CD4-positive, alpha-beta T cell treated with Interleukin-21 for 1 hour (primary cell): Measurements from ENCODE around the gene MRM2.

Experiments used
- DNase-seq: peaks from one replicate; pipeline ENCODE4 v3.0.0-alpha.2; 2020

MRM2 gene

DNA sequence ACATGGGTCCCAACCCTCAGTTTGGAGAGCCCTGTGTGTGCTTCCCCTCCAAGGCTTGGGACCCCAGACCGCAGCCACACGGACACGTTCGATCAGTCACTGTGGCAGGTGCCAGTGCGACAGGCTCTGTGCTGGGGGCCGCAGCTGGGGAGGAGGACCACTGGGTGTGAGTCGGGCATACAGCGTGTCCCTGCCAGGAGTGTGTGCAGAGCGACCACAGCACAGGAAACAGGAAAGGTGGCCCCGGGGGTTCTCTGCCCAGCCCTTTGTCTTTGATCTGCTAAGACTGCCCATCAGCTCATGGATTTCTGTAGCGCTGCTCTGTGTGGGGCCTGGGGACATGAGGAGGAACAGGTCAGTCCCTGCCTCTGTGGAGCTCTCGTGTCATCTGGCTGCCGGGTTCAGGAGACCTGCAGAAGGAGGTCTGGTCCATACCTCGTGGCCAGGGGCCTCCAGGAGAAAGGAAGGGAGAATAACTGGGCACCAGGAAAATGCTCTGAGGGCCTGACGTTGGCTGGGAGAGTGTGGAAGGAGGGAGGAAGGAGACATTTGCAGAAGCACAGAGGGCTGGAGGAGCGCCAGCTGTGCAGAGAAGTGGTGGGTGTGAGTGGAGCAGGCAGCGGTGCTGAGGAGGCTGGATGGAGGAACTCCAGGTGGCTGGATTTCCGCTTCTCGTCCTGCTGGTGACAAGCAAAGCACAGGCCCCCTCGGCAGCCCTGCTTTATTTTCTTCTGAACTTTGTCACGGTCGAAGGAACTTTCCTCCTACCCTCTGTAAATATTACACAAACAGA is 4.1 kb upstream of the MRM2 start:
- no peak for DNase-seq

DNA sequence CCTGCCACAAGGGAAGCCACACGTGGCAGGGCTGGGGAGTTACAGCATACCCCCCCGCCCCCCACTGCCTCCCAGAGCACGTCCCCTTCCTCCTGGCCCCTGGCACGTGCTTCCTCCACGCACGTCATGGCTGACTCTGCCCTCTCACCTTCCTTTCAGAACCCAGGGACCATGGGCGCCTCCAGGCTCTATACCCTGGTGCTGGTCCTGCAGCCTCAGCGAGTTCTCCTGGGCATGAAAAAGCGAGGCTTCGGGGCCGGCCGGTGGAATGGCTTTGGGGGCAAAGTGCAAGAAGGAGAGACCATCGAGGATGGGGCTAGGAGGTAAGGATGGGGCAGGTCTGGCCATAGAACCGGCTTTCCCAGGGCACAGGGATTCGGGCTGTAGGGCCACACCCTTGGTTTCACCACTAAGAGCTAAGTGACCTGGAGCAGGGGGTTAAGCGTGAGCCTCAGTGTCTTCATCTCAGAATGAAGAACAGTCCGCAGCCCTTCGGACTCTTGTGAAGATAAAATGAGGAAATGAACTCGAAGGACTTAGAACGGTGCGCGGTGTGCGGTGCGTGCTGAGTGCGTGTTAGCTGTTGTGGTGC is 2.5 kb upstream of the MRM2 start:
- DNase-seq: no peak

DNA sequence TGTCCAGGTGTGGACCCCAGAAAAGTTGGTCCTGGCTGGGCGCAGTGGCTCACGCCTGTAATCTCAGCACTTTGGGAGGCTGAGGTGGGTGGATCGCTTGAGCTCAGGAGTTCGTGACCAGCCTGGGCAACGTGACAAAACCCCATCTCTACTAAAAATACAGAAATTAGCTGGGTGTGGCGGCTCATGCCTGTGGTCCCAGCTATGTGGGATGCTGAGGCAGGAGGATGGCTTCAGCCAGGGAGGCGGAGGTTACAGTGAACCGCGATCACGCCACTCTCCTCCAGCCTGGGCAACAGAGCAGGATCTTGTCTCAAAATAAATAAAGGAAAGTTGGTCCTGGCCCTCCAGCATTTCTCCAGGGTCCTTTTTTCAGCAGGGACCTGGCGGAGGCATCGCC is 1.5 kb upstream of the MRM2 start:
- DNase-seq: no peak

DNA sequence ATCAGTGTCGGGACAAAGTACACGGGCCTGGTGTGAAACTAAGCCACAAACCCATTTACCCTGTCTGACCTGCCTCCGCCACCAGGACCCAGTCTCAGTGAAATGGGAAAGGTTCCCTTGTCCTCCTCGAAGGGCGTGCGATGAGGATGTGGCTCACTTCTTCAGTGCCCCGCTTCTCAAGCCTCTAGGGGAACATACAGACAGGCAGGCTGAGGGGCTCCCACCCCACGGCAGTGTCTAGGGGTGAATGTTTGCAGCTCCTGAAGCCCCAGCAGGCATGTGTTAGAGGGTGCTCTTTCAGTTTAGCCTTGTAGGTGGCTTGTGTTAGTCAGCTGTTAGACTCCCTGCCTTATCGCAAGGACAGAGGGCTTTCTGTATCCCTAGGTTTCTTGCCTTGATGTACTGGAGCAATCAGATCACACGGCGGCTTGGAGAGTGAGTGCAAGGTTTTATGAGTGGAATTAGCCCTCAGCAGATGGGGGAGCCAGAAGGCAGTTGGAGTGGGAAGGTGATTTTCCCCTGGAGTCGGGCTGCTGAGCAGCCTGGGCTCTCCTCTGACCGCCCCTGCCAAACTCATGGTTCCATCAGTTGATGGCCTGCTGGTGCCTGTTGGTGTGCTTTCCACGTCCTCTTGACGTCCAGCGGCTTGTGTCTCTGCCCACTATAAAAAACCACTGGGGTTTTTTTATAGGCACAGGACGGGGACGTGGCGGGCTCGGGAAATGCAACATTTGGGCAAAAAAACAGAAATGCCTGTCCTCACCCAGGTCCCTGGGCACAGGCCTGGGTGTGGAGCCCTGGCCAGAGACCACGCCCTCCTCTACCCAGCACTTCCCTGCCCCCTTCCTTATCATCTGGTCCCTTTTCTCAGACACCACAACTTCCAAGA is 780 bp upstream of the MRM2 start:
- DNase-seq: no peak

DNA sequence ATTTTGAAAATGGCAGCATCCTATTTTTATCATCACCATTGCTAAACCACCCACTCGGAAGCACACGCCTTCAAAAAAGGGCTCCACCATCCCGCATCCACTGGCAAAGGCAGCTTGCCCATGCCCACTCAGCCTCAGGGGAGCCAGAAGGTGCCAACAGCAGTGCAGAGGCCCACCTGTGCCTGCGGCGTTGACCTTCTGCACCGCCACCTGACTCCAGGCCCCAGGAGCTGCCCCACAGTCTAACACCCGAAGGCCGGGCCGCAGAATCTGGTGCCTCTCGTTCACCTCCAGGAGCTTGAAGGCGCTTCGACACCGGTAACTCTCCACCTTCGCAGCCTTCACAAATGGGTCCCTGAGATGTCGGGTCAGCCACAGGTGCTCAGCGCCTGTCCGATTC is 2.8 kb downstream of the MRM2 start:
- DNase-seq: no peak

DNA sequence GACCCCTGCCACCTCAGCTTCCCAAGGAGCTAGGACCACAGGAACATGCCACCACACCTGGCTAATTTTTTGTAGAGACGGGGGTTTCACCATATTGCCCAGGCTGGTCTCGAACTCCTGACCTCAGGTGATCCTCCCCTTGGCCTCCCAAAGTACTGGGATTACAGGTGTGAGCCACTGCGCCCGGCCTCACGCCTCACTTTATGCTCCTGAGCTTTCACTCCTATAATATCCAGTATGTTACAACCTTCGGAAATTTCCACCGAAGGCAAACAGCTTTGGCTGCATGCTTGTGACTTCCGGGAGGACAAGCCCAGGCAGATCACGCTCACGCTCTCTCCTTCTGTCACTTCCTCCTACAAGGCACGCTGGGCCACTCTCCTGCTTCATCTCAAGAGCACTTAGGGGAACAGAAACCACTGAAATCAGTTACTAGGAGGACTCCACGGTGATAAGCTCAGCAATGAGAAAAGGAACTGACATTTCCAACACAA is 4.8 kb downstream of the MRM2 start:
- peak; percentile 39 for DNase-seq

GRCh38 chr7:2233926-2234325 is 8.1 kb downstream of the MRM2 start:
- no peak for DNase-seq

DNA sequence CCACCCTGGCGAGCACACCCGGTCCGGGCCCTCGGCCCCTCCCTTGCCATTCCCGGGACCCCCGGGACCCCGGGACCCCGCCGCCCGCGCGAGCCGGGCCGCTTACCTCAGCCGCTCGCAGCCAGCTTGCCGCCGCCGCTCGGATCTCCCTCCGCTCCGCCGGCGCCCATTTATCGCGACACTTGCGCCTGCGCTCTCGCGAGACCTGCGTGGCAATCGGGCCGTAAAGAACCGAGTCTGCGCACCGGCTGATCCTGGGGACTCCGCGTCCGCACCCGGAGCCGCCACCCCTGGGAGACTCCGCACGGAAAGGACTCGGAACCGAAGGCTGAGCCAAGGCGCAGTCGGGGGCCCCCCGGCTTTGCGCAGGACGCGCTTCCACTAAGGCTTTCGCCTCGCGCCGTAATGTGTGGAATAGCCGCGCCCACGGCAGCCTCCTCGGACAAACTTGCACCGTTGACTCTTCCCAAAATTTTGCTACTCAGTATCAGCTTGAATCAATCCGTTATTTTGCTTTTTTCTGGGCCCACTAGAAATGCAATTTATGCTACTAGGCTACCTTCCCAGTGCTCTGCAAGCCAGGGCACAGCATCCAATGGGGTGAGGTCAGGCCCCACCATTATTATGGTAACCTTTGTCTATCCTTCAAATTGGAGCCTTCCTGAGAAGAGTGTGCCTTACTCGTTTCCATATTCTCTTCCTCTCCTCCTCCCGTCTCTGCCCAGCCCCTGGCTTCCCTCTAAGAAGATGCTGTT is 9.1 kb downstream of the MRM2 start, which contains the start of gene MAD1L1:
TSS of gene MAD1L1 (minus strand) at position 180 of the 755 bp plus-strand sequence. CDS start 2,812 bp downstream, outside the sequence.
- DNase-seq: peak; percentile 90

- DNase-seq: peak; percentile 18
Measured at GRCh38 chr7:2231992-2232765, 9.8 kb downstream of the MRM2 start.

DNA sequence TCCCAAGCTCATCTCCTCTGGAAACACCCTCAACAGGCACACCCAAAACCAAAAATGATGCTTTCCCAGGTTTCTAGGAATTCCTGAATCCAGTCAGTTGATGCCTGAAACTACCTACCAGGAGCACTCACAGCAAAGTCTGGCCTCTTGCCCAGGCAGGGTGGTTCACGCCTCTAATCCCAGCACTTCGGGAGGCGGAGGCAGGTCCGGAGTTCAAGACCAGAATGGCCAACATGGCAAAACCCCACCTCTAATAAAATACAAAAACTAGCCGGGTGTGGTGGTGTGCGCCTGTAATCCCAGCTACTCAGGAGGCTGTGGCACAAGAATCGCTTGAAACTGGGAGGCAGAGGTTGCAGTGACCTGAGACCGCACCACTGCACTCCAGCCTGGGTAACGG is 11.1 kb downstream of the MRM2 start:
- DNase-seq: no peak

GRCh38 chr7:2230226-2230625 is 11.8 kb downstream of the MRM2 start:
- DNase-seq: no peak

DNA sequence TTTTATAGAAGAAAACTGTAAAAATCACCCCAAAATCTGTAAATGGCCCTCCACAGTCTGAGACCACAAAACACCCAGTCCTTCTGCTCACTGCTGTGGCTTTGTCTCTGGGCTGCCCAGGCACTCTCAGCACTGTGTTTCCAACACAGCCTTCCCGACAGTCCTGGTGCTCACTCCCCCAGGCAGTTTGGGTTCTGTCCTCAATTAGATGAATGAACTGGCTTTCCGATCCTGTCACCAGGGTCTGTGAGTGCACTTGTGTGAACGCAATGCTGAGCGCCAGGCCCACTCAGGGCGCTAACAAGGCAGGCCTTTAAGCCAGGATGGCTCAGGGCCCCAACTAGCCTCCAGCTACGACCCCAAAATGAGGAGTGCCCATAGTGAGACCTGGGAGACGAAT is 12.5 kb downstream of the MRM2 start:
- DNase-seq: no peak

DNA sequence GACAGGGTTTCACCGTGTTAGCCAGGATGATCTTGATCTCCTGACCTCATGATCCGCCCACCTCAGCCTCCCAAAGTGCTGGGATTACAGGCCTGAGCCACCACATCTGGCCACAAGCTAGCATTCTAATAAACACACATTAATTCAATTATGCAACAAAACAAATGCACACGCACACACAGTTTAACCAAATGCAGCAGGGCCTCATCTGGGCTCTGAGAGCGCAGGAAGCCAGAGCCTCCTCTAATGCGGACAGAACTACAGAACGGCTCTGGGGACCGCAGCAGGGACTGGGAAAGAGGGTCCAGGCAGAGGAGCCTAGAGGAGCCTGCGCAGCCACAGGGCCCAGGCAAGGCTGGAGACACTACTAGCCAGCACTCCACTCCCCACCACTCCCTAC is 13.1 kb downstream of the MRM2 start:
- DNase-seq: no peak

- DNase-seq: no peak
Measured at GRCh38 chr7:2227699-2228098, 14.3 kb downstream of the MRM2 start.

GRCh38 chr7:2225830-2226229 is 16.2 kb downstream of the MRM2 start:
- no peak for DNase-seq

DNA sequence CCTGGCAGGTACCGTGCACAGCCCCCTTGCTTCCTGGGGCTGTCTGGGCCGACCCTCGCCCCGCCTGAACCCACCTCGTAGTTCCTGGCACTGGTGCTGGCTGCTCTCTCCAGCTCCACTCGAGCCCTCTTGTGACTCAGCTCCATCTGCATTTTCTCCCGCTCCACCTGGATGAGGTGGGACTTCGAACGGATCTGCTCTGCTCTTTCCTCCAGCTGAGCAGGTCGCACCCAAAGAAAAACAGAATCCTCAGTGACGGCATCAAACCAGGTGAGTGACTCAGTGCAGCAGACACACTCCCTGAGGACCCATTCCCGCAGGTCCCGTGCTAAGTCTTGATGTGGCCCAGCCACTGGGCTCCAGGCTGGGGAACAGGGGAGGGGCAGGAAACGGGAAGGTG is 16.7 kb downstream of the MRM2 start:
- no peak for DNase-seq

- no peak for DNase-seq
Measured at GRCh38 chr7:2224934-2225333, 17.1 kb downstream of the MRM2 start.

- no peak for DNase-seq
Measured at GRCh38 chr7:2224491-2224928, 17.5 kb downstream of the MRM2 start.

DNA sequence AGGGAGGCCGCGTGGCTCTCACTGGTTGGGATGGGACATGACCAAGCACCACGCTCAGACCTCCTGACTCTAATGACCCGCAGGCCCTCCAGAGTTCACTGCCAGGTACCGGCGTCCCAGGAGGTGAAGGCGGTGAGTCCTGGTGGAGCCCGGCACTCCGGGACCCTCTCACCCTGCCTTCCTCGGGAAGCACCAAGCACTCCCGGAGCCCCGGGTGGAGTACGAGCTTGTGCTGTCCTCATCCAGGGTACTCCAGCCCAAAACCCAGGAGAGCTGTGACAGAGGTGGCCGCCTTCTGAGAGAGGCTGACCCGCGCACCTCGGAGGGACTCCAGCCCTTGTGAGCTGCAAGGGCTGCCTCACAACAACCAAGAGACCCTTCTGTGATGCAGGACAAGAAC is 18.7 kb downstream of the MRM2 start:
- DNase-seq: no peak

GRCh38 chr7:2222516-2222915 is 19.5 kb downstream of the MRM2 start:
- no peak for DNase-seq

DNA sequence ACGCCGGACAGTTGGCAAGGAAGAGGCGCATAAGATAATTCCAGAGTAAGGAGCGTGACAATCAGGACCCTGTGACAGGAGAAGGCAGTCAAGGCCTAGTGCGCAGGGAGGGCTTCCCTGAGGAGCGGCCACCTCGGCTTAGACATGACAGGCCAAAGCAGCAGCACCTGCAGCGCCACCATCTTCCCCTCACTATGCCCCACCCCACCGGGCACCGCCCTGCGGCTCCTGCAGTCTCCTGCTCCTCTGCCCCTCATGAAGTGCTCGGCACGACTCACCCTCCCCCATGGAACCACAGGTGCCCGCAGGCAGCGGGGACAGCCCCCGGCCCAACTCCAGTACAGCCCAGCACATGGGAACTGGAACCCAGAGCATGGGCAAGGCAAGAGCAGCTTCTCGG is 21.1 kb downstream of the MRM2 start:
- no peak for DNase-seq

DNA sequence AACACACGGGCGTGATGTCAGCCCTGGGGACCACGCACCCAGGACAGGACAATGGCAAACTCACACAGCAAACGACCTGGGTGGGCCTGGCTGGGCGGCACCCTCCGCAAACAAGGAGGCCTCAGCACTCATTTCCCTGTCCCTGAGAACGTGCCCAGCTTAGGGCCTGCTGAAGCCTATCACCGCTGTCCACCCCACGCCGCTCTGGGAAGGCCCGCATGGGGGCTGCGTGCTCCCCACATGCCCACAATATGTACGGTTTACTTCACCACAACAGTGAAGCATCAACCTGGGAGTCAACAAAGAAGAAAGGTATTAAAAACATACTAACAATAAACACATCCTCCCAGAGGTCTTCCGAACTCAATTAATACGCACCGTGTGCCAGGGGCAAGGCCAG is 21.5 kb downstream of the MRM2 start:
- no peak for DNase-seq
